SK-N-SH (cell line): Measurements from ENCODE around the gene UBE2L6. TPM values are rescaled to one million over a fixed set of nuclear protein-coding genes. Genes with fewer than 3 reads are reported as not detected.

Experiments
- CTCF ChIA-PET: fragments of 300-600, 350-600 bp; formaldehyde crosslinking; extraction: SDS; loops from one replicate; lab custom pipeline; 2021; lab: Yijun Ruan, JAX
- POLR2A ChIA-PET: fragments of 350-600 bp; sonication (Branson Sonifier 250); formaldehyde crosslinking; extraction: SDS; loops from one replicate; lab custom pipeline; 2020; ENCODE audit warnings: antibody characterized with exemption, inconsistent platforms; lab: Yijun Ruan, JAX
- DNase-seq: peaks from one replicate; pipeline ENCODE4 v3.0.0; 2012
- H2AFZ ChIP-seq: fragments of 200-600 bp; sonication (generic); 2 replicates; pipeline ENCODE4 v1.8.1; 2016; ENCODE audit warnings: antibody characterized with exemption, mild to moderate bottlenecking, low read depth
- H3F3A ChIP-seq: fragments of 200-600 bp; sonication (generic); replicated peaks from 2 replicates; pipeline ENCODE3; 2016; ENCODE audit warnings: antibody characterized with exemption, mild to moderate bottlenecking; ENCODE audit not compliant: insufficient read depth
- H3K27ac ChIP-seq, 2 experiments: fragments of 200-500 bp in 1 of 2; fragments of 200-600 bp in 1 of 2; sonication (Bioruptor generic) in 1 of 2; sonication (generic), shearing (Covaris generic) in 1 of 2; 2 replicates each; pipeline versions ENCODE4 v1.5.1 to v1.6.1; 2014 to 2016; ENCODE audit warnings: low read depth in 2 of 2, inconsistent platforms in 1 of 2, low read length in 1 of 2, mild to moderate bottlenecking in 1 of 2, mixed read lengths in 1 of 2
- H3K27me3 ChIP-seq: fragments of 200-600 bp; sonication (generic), shearing (Covaris generic); 2 replicates; pipeline ENCODE4 v1.6.1; 2016; ENCODE audit warnings: mixed run types; ENCODE audit not compliant: insufficient read depth
- H3K36me3 ChIP-seq, 2 experiments: fragments of 200-500 bp in 1 of 2; fragments of 200-600 bp in 1 of 2; sonication (Bioruptor generic) in 1 of 2; sonication (generic) in 1 of 2; replicated peaks in 1 of 2; 2 replicates each; pipeline versions ENCODE3 to v1.5.1; 2014 to 2016; ENCODE audit warnings: low read length in 1 of 2, mild to moderate bottlenecking in 1 of 2; ENCODE audit not compliant: insufficient read depth in 2 of 2, control insufficient read depth in 1 of 2
- H3K4me1 ChIP-seq, 2 experiments: fragments of 200-500 bp in 1 of 2; fragments of 200-600 bp in 1 of 2; sonication (Bioruptor generic) in 1 of 2; sonication (generic), shearing (Covaris generic) in 1 of 2; 2 replicates each; pipeline versions ENCODE4 v1.5.1 to v1.6.1; 2014 to 2016; ENCODE audit warnings: low read depth in 1 of 2, low read length in 1 of 2, mixed run types in 1 of 2; ENCODE audit not compliant: insufficient read depth in 2 of 2, control insufficient read depth in 1 of 2
- H3K4me2 ChIP-seq: fragments of 200-600 bp; sonication (generic), shearing (Covaris generic); 2 replicates; pipeline ENCODE4 v1.6.1; 2017; ENCODE audit warnings: mixed run types
- H3K4me3 ChIP-seq, 2 experiments: fragments of 200-500 bp in 1 of 2; fragments of 200-600 bp in 1 of 2; sonication (Bioruptor generic) in 1 of 2; sonication (generic), shearing (Covaris generic) in 1 of 2; 2 replicates each; pipeline versions ENCODE4 v1.5.1 to v1.8.1; 2014 to 2016; ENCODE audit warnings: low read depth in 2 of 2, inconsistent platforms in 1 of 2, low read length in 1 of 2, mild to moderate bottlenecking in 1 of 2, mixed read lengths in 1 of 2, moderate library complexity in 1 of 2
- H3K79me2 ChIP-seq: fragments of 200-600 bp; sonication (generic); 2 replicates; pipeline ENCODE4 v1.8.1; 2017; ENCODE audit warnings: mild to moderate bottlenecking; ENCODE audit not compliant: insufficient read depth
- H3K9ac ChIP-seq: fragments of 200-600 bp; sonication (generic); 2 replicates; pipeline ENCODE4 v1.6.1; 2017; ENCODE audit warnings: mixed run types
- H3K9me2 ChIP-seq: fragments of 200-600 bp; sonication (generic); 2 replicates; pipeline ENCODE4 v1.6.1; 2017; ENCODE audit warnings: mixed run types
- H3K9me3 ChIP-seq: fragments of 200-600 bp; sonication (generic); 2 replicates; pipeline ENCODE4 v1.6.1; 2017; ENCODE audit warnings: mixed run types, mild to moderate bottlenecking, moderate library complexity
- H4K20me1 ChIP-seq: fragments of 200-600 bp; sonication (generic); 2 replicates; pipeline ENCODE4 v1.6.1; 2017; ENCODE audit warnings: mild to moderate bottlenecking, mixed run types; ENCODE audit not compliant: insufficient read depth
- EZH2phosphoT487 ChIP-seq: fragments of 200-600 bp; sonication (generic); IDR thresholded peaks from 2 replicates; pipeline ENCODE4 v1.6.1; 2017; ENCODE audit warnings: low read depth, mixed run types, mild to moderate bottlenecking, antibody characterized with exemption, moderate library complexity, borderline replicate concordance
- FOSL2 ChIP-seq: IDR thresholded peaks from 2 replicates; pipeline ENCODE4 v1.4.0; 2012; ENCODE audit warnings: low read depth, mild to moderate bottlenecking, moderate library complexity, borderline replicate concordance
- FOXJ3 ChIP-seq: sonication (generic); formaldehyde crosslinking; IDR thresholded peaks from 2 replicates; pipeline ENCODE4 v1.5.1; 2020; ENCODE audit warnings: mild to moderate bottlenecking, missing genetic modification reagents
- FOXM1 ChIP-seq: IDR thresholded peaks from 2 replicates; pipeline ENCODE4 v1.4.0; 2012; ENCODE audit warnings: low read depth, mild to moderate bottlenecking
- GATA2 ChIP-seq: sonication (generic); formaldehyde crosslinking; IDR thresholded peaks from 2 replicates; pipeline ENCODE4 v1.5.0; 2020; ENCODE audit warnings: mild to moderate bottlenecking, missing genetic modification reagents
- NFIC ChIP-seq: IDR thresholded peaks from 2 replicates; pipeline ENCODE4 v1.4.0; 2012; ENCODE audit warnings: borderline replicate concordance
- POLR2AphosphoS5 ChIP-seq: IDR thresholded peaks from 2 replicates; pipeline ENCODE4 v1.6.1; 2012; ENCODE audit warnings: low read depth, low read length
- REST ChIP-seq: IDR thresholded peaks from 2 replicates; pipeline ENCODE4 v1.6.1; 2012; ENCODE audit warnings: mild to moderate bottlenecking, low read depth, low read length, moderate library complexity
- RFX5 ChIP-seq: IDR thresholded peaks from 2 replicates; pipeline ENCODE4 v1.6.1; 2012; ENCODE audit warnings: mild to moderate bottlenecking, improper control_type of control experiment, low read length
- RXRA ChIP-seq: IDR thresholded peaks from 2 replicates; pipeline ENCODE4 v1.4.0; 2012; ENCODE audit warnings: low read depth, mild to moderate bottlenecking, borderline replicate concordance
- USF2 ChIP-seq: fragments of 150-350 bp; IDR thresholded peaks from 2 replicates; pipeline ENCODE4 v1.6.1; 2017; ENCODE audit warnings: antibody characterized with exemption, low read length, low read depth, borderline replicate concordance
- YY1 ChIP-seq: IDR thresholded peaks from 2 replicates; pipeline ENCODE4 v1.4.0; 2012; ENCODE audit warnings: low read depth, mild to moderate bottlenecking
- ZBTB33 ChIP-seq: IDR thresholded peaks from 2 replicates; pipeline ENCODE4 v1.4.0; 2012; ENCODE audit warnings: low read depth, borderline replicate concordance
- polyA plus RNA-seq, 3 experiments: library from polyadenylated mRNA; depleted of rRNA; stranded (reverse); fragments of >200 nt; gene quantifications; 2 replicates each; pipeline ENCODE4 v1.2.3, GENCODE V29; 2012

Gene UBE2L6
- polyA plus RNA-seq, 1 of the 3 experiments (the other 2 are of a cell fraction): 77.0 TPM

GRCh38 chr11:57585301-57585700 lies 17.8 kb upstream of the UBE2L6 start:
- Histone ChIP-seq H3K79me2 (no peaks in the 10 kb centered on the region), H3K9ac (no peak overlapping the region), H3K4me1 (no peaks in the 10 kb centered on the region), H3K27ac (no peak overlapping the region), H3K9me2 (no peaks in the 10 kb centered on the region), H4K20me1 (no peaks in the 10 kb centered on the region), H3F3A (no peaks in the 10 kb centered on the region), H3K4me2 (no peak overlapping the region), H2AFZ (no peak overlapping the region), H3K36me3 (no peaks in the 10 kb centered on the region), H3K4me3 (no peak overlapping the region), H3K27me3 (peaks cover 11% of the 10 kb centered on the region; the same call in 1 of the 2 replicates), H3K9me3 (no peaks in the 10 kb centered on the region)
- no peak for TF ChIP-seq USF2
- no peak for TF ChIP-seq RFX5
- no peak for TF ChIP-seq EZH2phosphoT487
- TF ChIP-seq FOXJ3 (CRISPR knock-in tag): no peak
- no peak for TF ChIP-seq FOXM1
- TF ChIP-seq REST: no peak
- no peak for TF ChIP-seq YY1
- TF ChIP-seq GATA2 (CRISPR knock-in tag): no peak
- no peak for TF ChIP-seq POLR2AphosphoS5
- no peak for TF ChIP-seq NFIC
- no peak for TF ChIP-seq ZBTB33
- TF ChIP-seq FOSL2: no peak
- no peak for TF ChIP-seq RXRA
- POLR2A ChIA-PET: no interaction called here
- DNase-seq: no peak
- CTCF ChIA-PET: interaction anchor here (0.6 kb wide), 1 partner anchor 59 kb away, joined by 3 read pairs; no protein-coding TSS in a partner anchor
